ENCODE data around the gene RHOXF2.
"Not testable (repeated sequence)": the region's sequence is repeated elsewhere in the genome, so short reads cannot be mapped to it uniquely, and the experiment has no call there.

Gene RHOXF2

DNA sequence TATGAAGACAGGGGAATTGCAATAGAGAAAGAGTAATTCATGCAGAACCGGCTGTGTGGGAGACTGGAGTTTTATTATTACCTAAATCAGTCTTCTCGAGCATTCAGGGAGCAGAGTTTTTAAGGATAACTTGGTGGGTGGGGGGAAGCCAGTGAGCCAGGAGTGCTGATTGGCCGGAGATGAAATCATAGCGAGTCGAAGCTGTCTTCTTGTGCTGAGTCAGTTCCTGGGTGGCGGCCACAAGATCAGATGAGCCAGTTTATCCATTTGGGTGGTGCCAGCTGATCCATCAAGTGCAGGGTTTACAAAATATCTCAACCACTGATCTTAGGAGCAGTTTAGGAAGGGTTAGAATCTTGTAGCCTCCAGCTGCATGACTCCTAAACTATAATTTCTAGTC lies 34.8 kb downstream of the RHOXF2 start:
- H3K36me3 ChIP-seq (ENCODE audit: low read depth); H3K4me1 ChIP-seq (ENCODE audit: insufficient read depth, poor library complexity, severe bottlenecking); H3K4me3 ChIP-seq (ENCODE audit: severe bottlenecking); DNase-seq (ENCODE audit: low spot score); H3K27ac ChIP-seq (ENCODE audit: poor library complexity, severe bottlenecking); ATAC-seq (ENCODE audit: low read depth); H3K9me3 ChIP-seq (ENCODE audit: severe bottlenecking); H3K27me3 ChIP-seq (ENCODE audit: insufficient read depth, poor library complexity, severe bottlenecking): not testable (repeated sequence)

DNA sequence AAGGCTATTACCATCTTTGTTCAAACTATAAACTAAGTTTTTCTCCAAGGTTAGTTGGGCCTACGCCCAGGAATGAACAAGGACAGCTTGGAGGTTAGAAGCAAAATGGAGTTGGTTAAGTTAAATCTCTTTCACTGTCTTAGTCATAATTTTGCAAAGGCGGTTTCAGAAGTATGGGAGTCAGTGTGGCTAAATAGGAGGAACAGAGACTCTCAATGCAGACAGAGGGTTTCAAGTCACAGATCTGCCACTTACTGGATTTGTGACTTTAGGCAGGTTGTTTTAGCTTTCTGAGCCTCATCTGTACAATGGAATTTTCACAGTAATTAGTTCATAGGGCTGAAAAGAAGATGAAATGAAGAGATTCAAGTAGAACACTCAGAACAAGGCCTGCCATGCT lies 35.3 kb downstream of the RHOXF2 start:
- not testable (repeated sequence) for H3K27ac ChIP-seq (ENCODE audit: poor library complexity, severe bottlenecking); H3K27me3 ChIP-seq (ENCODE audit: insufficient read depth, poor library complexity, severe bottlenecking); H3K36me3 ChIP-seq (ENCODE audit: low read depth); DNase-seq (ENCODE audit: low spot score); H3K4me1 ChIP-seq (ENCODE audit: insufficient read depth, poor library complexity, severe bottlenecking); H3K4me3 ChIP-seq (ENCODE audit: severe bottlenecking); ATAC-seq (ENCODE audit: low read depth); H3K9me3 ChIP-seq (ENCODE audit: severe bottlenecking)

GRCh38 chrX:120195786-120196185 lies 37.4 kb downstream of the RHOXF2 start:
- not testable (repeated sequence) for H3K27me3 ChIP-seq (ENCODE audit: insufficient read depth, poor library complexity, severe bottlenecking); DNase-seq (ENCODE audit: low spot score); H3K4me3 ChIP-seq (ENCODE audit: severe bottlenecking); H3K36me3 ChIP-seq (ENCODE audit: low read depth); H3K9me3 ChIP-seq (ENCODE audit: severe bottlenecking); H3K4me1 ChIP-seq (ENCODE audit: insufficient read depth, poor library complexity, severe bottlenecking); ATAC-seq (ENCODE audit: low read depth); H3K27ac ChIP-seq (ENCODE audit: poor library complexity, severe bottlenecking)

- not testable (repeated sequence) for H3K36me3 ChIP-seq (ENCODE audit: low read depth); DNase-seq (ENCODE audit: low spot score); H3K9me3 ChIP-seq (ENCODE audit: severe bottlenecking); H3K4me3 ChIP-seq (ENCODE audit: severe bottlenecking); H3K4me1 ChIP-seq (ENCODE audit: insufficient read depth, poor library complexity, severe bottlenecking); ATAC-seq (ENCODE audit: low read depth); H3K27ac ChIP-seq (ENCODE audit: poor library complexity, severe bottlenecking); H3K27me3 ChIP-seq (ENCODE audit: insufficient read depth, poor library complexity, severe bottlenecking)
Measured at GRCh38 chrX:120196626-120197283, 38.3 kb downstream of the RHOXF2 start.

- no peak overlapping the region for H3K4me3 ChIP-seq (ENCODE audit: severe bottlenecking)
- DNase-seq (ENCODE audit: low spot score) (no peak), ATAC-seq (ENCODE audit: low read depth) (no peak)
- H3K36me3 ChIP-seq (ENCODE audit: low read depth): no peaks in the 10 kb centered on the region
- no peaks in the 10 kb centered on the region for H3K27me3 ChIP-seq (ENCODE audit: insufficient read depth, poor library complexity, severe bottlenecking)
- TF ChIP-seq, protein P1, sequence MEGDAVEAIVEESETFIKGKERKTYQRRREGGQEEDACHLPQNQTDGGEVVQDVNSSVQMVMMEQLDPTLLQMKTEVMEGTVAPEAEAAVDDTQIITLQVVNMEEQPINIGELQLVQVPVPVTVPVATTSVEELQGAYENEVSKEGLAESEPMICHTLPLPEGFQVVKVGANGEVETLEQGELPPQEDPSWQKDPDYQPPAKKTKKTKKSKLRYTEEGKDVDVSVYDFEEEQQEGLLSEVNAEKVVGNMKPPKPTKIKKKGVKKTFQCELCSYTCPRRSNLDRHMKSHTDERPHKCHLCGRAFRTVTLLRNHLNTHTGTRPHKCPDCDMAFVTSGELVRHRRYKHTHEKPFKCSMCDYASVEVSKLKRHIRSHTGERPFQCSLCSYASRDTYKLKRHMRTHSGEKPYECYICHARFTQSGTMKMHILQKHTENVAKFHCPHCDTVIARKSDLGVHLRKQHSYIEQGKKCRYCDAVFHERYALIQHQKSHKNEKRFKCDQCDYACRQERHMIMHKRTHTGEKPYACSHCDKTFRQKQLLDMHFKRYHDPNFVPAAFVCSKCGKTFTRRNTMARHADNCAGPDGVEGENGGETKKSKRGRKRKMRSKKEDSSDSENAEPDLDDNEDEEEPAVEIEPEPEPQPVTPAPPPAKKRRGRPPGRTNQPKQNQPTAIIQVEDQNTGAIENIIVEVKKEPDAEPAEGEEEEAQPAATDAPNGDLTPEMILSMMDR (IDR thresholded peaks at IDR 0.05; ENCODE audit: poor library complexity, severe bottlenecking): no peak
- no peaks in the 10 kb centered on the region for H3K9me3 ChIP-seq (ENCODE audit: severe bottlenecking)
- H3K4me1 ChIP-seq (ENCODE audit: insufficient read depth, poor library complexity, severe bottlenecking): no peaks in the 10 kb centered on the region
- no peak overlapping the region for H3K27ac ChIP-seq (ENCODE audit: poor library complexity, severe bottlenecking)
Measured at GRCh38 chrX:120200851-120201250, 42.4 kb downstream of the RHOXF2 start.

DNA sequence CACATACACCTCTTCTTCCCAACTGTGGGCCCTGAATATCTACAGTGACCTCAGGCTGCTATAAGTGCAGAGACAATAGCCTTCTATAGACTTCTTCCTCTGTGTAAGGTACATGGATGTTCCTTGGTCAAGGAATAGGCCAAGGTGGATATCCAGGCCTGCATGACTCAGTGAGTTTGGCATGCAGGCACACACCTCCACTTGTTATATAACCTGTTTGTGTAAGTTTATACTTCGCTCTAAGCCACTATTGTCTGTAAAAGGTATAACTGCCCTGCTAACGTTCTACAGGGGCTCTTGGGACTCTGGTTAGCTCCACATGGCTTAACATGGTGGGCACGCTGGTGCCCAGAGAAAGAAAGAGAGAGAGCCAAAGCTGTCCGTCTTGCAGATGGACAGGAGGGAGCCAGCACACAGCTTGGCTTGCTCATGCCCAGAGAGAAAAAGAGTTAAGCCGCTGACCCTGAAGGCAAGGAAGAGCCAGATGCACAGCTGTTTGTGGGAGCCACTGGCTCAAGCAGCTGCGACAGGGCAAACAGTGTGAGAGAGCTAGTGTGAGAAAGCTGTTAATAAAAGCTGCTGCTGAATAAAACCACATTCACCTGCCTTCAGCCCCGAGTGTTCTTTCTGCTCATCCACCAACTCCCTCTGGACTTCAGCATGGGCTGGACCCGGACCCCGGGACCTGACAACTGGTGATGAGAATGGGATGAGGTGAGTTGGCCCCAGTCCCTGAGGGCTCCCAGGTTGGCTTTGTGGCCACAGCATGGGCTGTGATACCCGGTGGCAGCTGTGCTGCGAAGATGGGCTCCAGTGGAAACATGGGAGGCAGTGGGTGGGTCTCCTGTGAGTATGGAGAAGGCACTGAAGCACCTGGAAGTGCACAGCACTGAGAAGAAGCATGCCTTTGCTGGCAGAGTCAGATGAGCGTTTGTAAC lies 47.7 kb downstream of the RHOXF2 start:
- no peaks in the 10 kb centered on the region for H3K36me3 ChIP-seq (ENCODE audit: low read depth)
- no peak overlapping the region for H3K27ac ChIP-seq (ENCODE audit: poor library complexity, severe bottlenecking)
- no peaks in the 10 kb centered on the region for H3K27me3 ChIP-seq (ENCODE audit: insufficient read depth, poor library complexity, severe bottlenecking)
- no peak for ATAC-seq (ENCODE audit: low read depth)
- no peak overlapping the region for H3K4me3 ChIP-seq (ENCODE audit: severe bottlenecking)
- H3K9me3 ChIP-seq (ENCODE audit: severe bottlenecking): no peaks in the 10 kb centered on the region
- H3K4me1 ChIP-seq (ENCODE audit: insufficient read depth, poor library complexity, severe bottlenecking): no peaks in the 10 kb centered on the region
- no peak for DNase-seq (ENCODE audit: low spot score)
- TF ChIP-seq, protein P1 (IDR thresholded peaks at IDR 0.05; ENCODE audit: poor library complexity, severe bottlenecking): no peak
